ENCODE data around the gene KBTBD3. TPM values are rescaled to one million over a fixed set of nuclear protein-coding genes. Genes with fewer than 3 reads are reported as not detected.

Gene KBTBD3, protein sequence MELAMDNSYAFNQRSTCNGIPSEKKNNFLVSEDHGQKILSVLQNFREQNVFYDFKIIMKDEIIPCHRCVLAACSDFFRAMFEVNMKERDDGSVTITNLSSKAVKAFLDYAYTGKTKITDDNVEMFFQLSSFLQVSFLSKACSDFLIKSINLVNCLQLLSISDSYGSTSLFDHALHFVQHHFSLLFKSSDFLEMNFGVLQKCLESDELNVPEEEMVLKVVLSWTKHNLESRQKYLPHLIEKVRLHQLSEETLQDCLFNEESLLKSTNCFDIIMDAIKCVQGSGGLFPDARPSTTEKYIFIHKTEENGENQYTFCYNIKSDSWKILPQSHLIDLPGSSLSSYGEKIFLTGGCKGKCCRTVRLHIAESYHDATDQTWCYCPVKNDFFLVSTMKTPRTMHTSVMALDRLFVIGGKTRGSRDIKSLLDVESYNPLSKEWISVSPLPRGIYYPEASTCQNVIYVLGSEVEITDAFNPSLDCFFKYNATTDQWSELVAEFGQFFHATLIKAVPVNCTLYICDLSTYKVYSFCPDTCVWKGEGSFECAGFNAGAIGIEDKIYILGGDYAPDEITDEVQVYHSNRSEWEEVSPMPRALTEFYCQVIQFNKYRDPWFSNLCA
- total RNA-seq (4.9 and 7.1 TPM in 2 replicates), polyA plus RNA-seq (16.8 and 21.8 TPM in 2 replicates)

DNA sequence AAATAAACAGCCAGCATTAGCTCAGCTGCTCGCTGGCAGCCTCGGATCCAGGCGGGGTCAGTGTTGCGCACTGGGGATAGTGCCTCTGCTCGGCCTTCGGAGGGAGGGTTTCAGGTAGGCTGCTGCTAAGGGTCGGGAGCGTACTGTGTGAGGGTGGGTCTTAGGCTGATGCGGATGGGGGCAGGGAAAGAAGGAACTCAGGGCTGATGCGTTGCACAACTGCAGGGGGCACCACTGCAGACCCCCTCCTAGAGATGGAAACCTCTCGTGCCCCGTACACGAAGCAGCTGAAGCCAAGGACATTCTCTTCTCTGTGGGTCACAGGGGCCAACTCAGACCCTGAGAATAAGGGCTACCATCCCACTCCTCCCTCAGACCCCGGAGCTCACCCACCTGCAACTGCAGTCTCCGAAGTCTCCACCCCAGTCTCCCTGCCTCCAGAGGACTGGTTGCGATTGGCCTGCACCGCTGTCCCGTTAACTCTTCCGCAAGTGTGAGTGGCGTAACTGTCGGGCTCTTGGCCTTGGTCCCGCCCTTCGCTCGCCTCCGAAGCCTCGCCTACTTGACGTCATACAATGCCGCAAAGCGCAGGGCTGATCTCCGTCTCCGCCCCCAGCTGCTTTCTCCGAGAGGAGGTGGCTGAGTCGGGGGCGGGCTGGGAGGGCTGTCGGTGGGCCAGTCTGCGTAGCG lies at the start of gene KBTBD3:
Gene KBTBD3 (minus strand): TSS at position 429 of the 690 bp plus-strand sequence. CDS start 18,250 bp downstream, outside the sequence.
- TF ChIP-seq, protein P1, sequence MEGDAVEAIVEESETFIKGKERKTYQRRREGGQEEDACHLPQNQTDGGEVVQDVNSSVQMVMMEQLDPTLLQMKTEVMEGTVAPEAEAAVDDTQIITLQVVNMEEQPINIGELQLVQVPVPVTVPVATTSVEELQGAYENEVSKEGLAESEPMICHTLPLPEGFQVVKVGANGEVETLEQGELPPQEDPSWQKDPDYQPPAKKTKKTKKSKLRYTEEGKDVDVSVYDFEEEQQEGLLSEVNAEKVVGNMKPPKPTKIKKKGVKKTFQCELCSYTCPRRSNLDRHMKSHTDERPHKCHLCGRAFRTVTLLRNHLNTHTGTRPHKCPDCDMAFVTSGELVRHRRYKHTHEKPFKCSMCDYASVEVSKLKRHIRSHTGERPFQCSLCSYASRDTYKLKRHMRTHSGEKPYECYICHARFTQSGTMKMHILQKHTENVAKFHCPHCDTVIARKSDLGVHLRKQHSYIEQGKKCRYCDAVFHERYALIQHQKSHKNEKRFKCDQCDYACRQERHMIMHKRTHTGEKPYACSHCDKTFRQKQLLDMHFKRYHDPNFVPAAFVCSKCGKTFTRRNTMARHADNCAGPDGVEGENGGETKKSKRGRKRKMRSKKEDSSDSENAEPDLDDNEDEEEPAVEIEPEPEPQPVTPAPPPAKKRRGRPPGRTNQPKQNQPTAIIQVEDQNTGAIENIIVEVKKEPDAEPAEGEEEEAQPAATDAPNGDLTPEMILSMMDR (IDR thresholded peaks at IDR 0.05; ENCODE audit: low read depth, low read length) = peak; percentile 49
- DNase-seq (ENCODE audit: low read depth in 1 of 2, low spot score in 1 of 2) = peak; percentile 99 to 100
- Histone ChIP-seq H3K36me3 (peaks cover 9% of the 10 kb centered on the region), H3K27ac (peak within 1 kb of the TSS; percentile 97), H3K4me3 (peak within 1 kb of the TSS; percentile 73), H3K9me3 (ENCODE audit: low read depth) (no peaks in the 10 kb centered on the region), H3K4me1 (ENCODE audit: low read depth) (peaks cover 11% of the 10 kb centered on the region), H3K27me3 (no peaks in the 10 kb centered on the region)

DNA sequence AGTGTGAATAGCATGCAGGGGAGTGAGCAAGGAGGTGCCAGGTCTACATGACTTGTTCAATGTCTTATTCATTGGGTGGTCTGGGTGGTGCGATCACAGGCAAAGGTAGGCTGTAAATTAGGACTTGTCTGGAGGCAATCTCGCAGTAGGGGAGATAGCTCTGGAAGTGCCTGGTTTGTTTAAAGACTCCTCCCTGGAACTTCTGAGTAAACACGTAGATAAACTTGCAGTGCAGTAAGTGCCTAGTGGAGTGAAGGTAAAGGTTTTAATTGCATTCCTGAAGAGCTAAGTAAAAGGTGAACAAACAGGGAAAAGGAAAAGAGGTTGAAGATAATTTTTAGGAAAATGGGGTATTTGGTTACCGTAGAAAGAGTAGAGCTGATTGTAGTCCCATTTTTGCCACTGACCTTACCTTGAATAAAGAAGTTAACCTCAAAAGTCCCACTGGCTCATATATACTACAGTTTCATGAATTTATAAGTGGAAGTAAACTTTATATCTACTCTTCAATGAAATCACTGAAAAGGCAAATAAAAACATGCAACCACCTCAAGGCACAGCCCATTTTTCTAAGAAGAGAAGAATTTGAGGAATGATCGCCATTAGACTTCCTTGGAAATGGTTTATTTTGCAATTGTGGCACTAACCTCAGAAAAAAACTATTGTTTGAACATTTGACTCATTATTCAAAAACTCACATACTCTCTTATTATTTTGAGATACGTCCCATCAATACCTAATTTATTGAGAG lies 44.6 kb upstream of the KBTBD3 start:
- H3K27ac ChIP-seq = no peak overlapping the region
- DNase-seq (ENCODE audit: low read depth in 1 of 2, low spot score in 1 of 2) = no peak
- TF ChIP-seq, protein P1 (IDR thresholded peaks at IDR 0.05; ENCODE audit: low read depth, low read length) = no peak
- no peaks in the 10 kb centered on the region for H3K4me1 ChIP-seq (ENCODE audit: low read depth)
- no peak overlapping the region for H3K4me3 ChIP-seq
- H3K27me3 ChIP-seq = no peaks in the 10 kb centered on the region
- H3K36me3 ChIP-seq = no peaks in the 10 kb centered on the region
- no peaks in the 10 kb centered on the region for H3K9me3 ChIP-seq (ENCODE audit: low read depth)

DNA sequence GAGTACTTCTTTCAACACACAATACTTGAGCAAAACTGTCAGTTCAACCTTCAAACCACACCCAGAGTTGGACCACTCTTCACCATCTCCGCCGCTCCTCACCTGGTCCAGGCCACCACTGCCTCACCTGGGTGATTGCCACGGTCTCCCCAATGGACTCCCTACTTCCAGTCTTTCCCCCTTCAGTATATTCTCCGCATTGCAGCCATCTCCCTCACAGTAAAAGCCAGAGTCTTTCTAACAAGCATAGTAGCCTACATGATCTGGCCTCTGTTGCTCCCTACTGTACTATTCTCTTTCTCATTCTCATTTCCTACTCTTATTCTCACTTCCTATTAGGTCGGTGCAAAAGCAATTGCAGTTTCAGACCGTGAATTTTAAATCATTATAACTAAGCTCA lies 28.8 kb upstream of the KBTBD3 start:
- Histone ChIP-seq H3K27me3 (no peaks in the 10 kb centered on the region), H3K4me1 (ENCODE audit: low read depth) (peaks cover 9% of the 10 kb centered on the region), H3K36me3 (no peaks in the 10 kb centered on the region), H3K9me3 (ENCODE audit: low read depth) (no peaks in the 10 kb centered on the region), H3K27ac (no peak overlapping the region), H3K4me3 (no peak overlapping the region)
- TF ChIP-seq, protein P1 (IDR thresholded peaks at IDR 0.05; ENCODE audit: low read depth, low read length) = no peak
- no peak for DNase-seq (ENCODE audit: low read depth in 1 of 2, low spot score in 1 of 2)

DNA sequence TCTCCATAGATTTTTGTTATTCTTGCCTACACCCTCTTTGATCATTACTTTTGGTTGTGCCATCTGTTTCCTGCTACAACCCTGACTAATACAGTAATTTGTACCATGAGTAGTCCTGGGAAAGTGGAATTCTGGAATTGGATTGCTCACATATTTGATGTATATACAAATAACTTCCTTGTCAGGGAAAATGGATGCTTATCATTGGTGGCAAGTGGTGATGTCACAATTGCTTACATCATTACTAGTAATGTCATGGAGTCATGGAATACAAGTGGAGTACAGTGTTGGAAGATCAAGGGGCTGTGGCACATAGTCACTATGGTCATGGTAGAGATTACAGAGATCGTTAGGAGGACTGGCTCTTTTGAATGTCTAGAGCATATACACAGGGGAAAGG lies 24.7 kb upstream of the KBTBD3 start:
- peak in 1 of 2 donors; percentile 15 for DNase-seq (ENCODE audit: low read depth in 1 of 2, low spot score in 1 of 2)
- Histone ChIP-seq H3K36me3 (peaks cover 15% of the 10 kb centered on the region), H3K27ac (no peak overlapping the region), H3K4me1 (ENCODE audit: low read depth) (no peaks in the 10 kb centered on the region), H3K4me3 (no peak overlapping the region), H3K9me3 (ENCODE audit: low read depth) (no peaks in the 10 kb centered on the region), H3K27me3 (no peaks in the 10 kb centered on the region)
- TF ChIP-seq, protein P1 (IDR thresholded peaks at IDR 0.05; ENCODE audit: low read depth, low read length) = no peak

DNA sequence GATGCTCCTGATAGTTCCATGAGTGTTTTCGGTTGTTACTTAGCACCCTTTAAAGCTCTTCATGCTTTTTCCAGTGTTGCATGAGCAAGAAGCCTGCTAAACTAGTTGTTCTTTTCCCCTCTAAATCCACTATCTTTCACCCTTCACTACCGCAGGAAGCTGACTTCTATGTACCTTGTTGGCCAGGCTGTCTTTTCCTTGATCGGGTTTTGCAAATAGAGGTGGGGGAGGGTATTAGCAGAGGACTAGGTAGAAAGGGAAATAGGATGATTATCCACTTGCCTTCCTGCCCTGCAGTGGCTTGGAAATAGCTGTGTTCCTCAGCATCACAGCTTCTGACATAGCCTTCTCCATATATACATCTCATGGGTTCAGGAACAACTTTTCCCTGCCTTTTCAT lies 24.2 kb upstream of the KBTBD3 start:
- H3K9me3 ChIP-seq (ENCODE audit: low read depth) = no peaks in the 10 kb centered on the region

More for the DNA sequence above, 24.2 kb upstream of the KBTBD3 start:
- Histone ChIP-seq H3K27ac (no peak overlapping the region), H3K4me3 (no peak overlapping the region), H3K27me3 (no peaks in the 10 kb centered on the region), H3K4me1 (ENCODE audit: low read depth) (no peaks in the 10 kb centered on the region), H3K36me3 (peaks cover 19% of the 10 kb centered on the region)
- DNase-seq (ENCODE audit: low read depth in 1 of 2, low spot score in 1 of 2) = no peak
- TF ChIP-seq, protein P1 (IDR thresholded peaks at IDR 0.05; ENCODE audit: low read depth, low read length) = no peak

Measured in cardiac muscle cell (in vitro differentiated cells and primary cell).